HepG2 (cell line): Measurements from ENCODE around the gene STK24. TPM values are rescaled to one million over a fixed set of nuclear protein-coding genes. Genes with fewer than 3 reads are reported as not detected.

ENCODE experiments used
- CREM ChIP-seq, 2 experiments: sonication (generic) in 1 of 2; formaldehyde crosslinking in 1 of 2; IDR thresholded peaks; 2 replicates each; pipeline versions ENCODE4 v1.4.0 to v1.6.1; 2016 to 2020; ENCODE audit warnings: antibody characterized with exemption in 1 of 2, mild to moderate bottlenecking in 1 of 2, missing genetic modification reagents in 1 of 2
- FUBP1 ChIP-seq: sonication (generic); formaldehyde crosslinking; IDR thresholded peaks from 2 replicates; pipeline ENCODE4 v1.5.1; 2020; ENCODE audit warnings: missing genetic modification reagents, mild to moderate bottlenecking, borderline replicate concordance
- HNF4G ChIP-seq, 2 experiments: sonication (generic) in 1 of 2; formaldehyde crosslinking in 1 of 2; IDR thresholded peaks; 2 replicates each; pipeline versions ENCODE4 v1.4.0 to v1.6.1; 2011 to 2020; ENCODE audit warnings: borderline replicate concordance in 2 of 2, low read depth in 2 of 2, mild to moderate bottlenecking in 2 of 2, low read length in 1 of 2, missing genetic modification reagents in 1 of 2, moderate library complexity in 1 of 2
- LBX2 ChIP-seq: sonication (generic); formaldehyde crosslinking; IDR thresholded peaks from 2 replicates; pipeline ENCODE4 v1.5.0; 2020; ENCODE audit warnings: missing genetic modification reagents, mild to moderate bottlenecking, borderline replicate concordance
- MBNL3 ChIP-seq: fragments of 250-450 bp; sonication (Bioruptor Pico); conservative IDR thresholded peaks from 2 replicates; pipeline ENCODE4 v1.8.0; 2022; ENCODE audit warnings: mild to moderate bottlenecking, inconsistent platforms
- POLR2G ChIP-seq: fragments of 200-400 bp; formaldehyde crosslinking; IDR thresholded peaks from 2 replicates; pipeline ENCODE4 v1.6.1; 2018; ENCODE audit warnings: mild to moderate bottlenecking, low read depth, low read length, moderate library complexity
- PPARG ChIP-seq: conservative IDR thresholded peaks from 2 replicates; pipeline ENCODE4 v1.6.1; 2016; ENCODE audit warnings: missing biosample characterization, missing genetic modification reagents
- RFXAP ChIP-seq: sonication (generic); formaldehyde crosslinking; IDR thresholded peaks from 2 replicates; pipeline ENCODE4 v1.4.0; 2020; ENCODE audit warnings: missing genetic modification reagents, borderline replicate concordance
- RNF219 ChIP-seq: sonication (generic); formaldehyde crosslinking; IDR thresholded peaks from 2 replicates; pipeline ENCODE4 v1.5.0; 2020; ENCODE audit warnings: mild to moderate bottlenecking, missing genetic modification reagents
- SIX4 ChIP-seq: sonication (generic); formaldehyde crosslinking; IDR thresholded peaks from 2 replicates; pipeline ENCODE4 v1.4.0; 2020; ENCODE audit warnings: missing genetic modification reagents
- SMYD3 ChIP-seq: sonication (generic); formaldehyde crosslinking; IDR thresholded peaks from 2 replicates; pipeline ENCODE4 v1.8.1; 2023; ENCODE audit warnings: mild to moderate bottlenecking, missing genetic modification reagents
- TERF1 ChIP-seq: sonication (generic); formaldehyde crosslinking; IDR thresholded peaks from 2 replicates; pipeline ENCODE4 v1.8.0; 2022; ENCODE audit warnings: mild to moderate bottlenecking, missing genetic modification reagents, moderate library complexity
- TFAP4 ChIP-seq: sonication (generic); IDR thresholded peaks from 2 replicates; pipeline ENCODE4 v1.6.1; 2016; ENCODE audit warnings: low read depth, borderline replicate concordance
- ZFP36L2 ChIP-seq: sonication (generic); formaldehyde crosslinking; IDR thresholded peaks from 2 replicates; pipeline ENCODE4 v1.4.0; 2020; ENCODE audit warnings: missing genetic modification reagents
- ZMAT5 ChIP-seq: sonication (generic); formaldehyde crosslinking; IDR thresholded peaks from 2 replicates; pipeline ENCODE4 v1.5.0; 2020; ENCODE audit warnings: mild to moderate bottlenecking, low read depth, missing genetic modification reagents, borderline replicate concordance
- ZNF17 ChIP-seq: sonication (generic); formaldehyde crosslinking; IDR thresholded peaks from 2 replicates; pipeline ENCODE4 v1.5.0; 2020; ENCODE audit warnings: mild to moderate bottlenecking, missing genetic modification reagents
- ZNF263 ChIP-seq: sonication (generic); formaldehyde crosslinking; IDR thresholded peaks from 2 replicates; pipeline ENCODE4 v1.4.0; 2020; ENCODE audit warnings: missing genetic modification reagents
- ZNF350 ChIP-seq: sonication (generic); formaldehyde crosslinking; IDR thresholded peaks from 2 replicates; pipeline ENCODE4 v1.4.0; 2020; ENCODE audit warnings: mild to moderate bottlenecking, low read depth, missing genetic modification reagents, borderline replicate concordance
- ZNF572 ChIP-seq: sonication (generic); formaldehyde crosslinking; IDR thresholded peaks from 2 replicates; pipeline ENCODE4 v1.5.1; 2020; ENCODE audit warnings: mild to moderate bottlenecking, missing genetic modification reagents
- ZNF616 ChIP-seq: sonication (generic); formaldehyde crosslinking; IDR thresholded peaks from 2 replicates; pipeline ENCODE4 v1.5.0; 2020; ENCODE audit warnings: low read depth, mild to moderate bottlenecking, missing genetic modification reagents
- ZNF781 ChIP-seq: sonication (generic); formaldehyde crosslinking; IDR thresholded peaks from 2 replicates; pipeline ENCODE4 v1.5.1; 2020; ENCODE audit warnings: borderline replicate concordance, mild to moderate bottlenecking, missing genetic modification reagents; ENCODE audit errors: not compliant biosample characterization
- polyA plus RNA-seq, 8 experiments: library from polyadenylated mRNA; depleted of rRNA in 3 of 8; stranded (reverse) in 7 of 8; unstranded in 1 of 8; fragments of >200 nt; fragmentation: Illumina TruSeq in 4 of 8; extraction: Trizol in 4 of 8; gene quantifications; 2 replicates each; pipeline versions ENCODE4 v1.2.1 to v1.2.3, GENCODE V29; 2011 to 2016; ENCODE audit warnings: low read depth in 4 of 8, missing spikeins in 1 of 8, mixed read lengths in 1 of 8; ENCODE audit not compliant: insufficient read depth in 1 of 8
- total RNA-seq, 5 experiments: library from RNA; depleted of rRNA; stranded (reverse); fragments of >200 nt; fragmentation: Illumina TruSeq; extraction: Trizol; gene quantifications; 2 replicates each; pipeline ENCODE4 v1.2.3, GENCODE V29; 2016; ENCODE audit warnings: low read depth in 1 of 5

STK24 gene
- total and polyA plus RNA-seq, 2 of the 13 experiments (the other 11 are each of a cell fraction or from before 2014, with no cell fraction given), result 51.3 to 73.0 TPM

GRCh38 chr13:98506728-98507230 lies 70.1 kb downstream of the STK24 start (continued):
- TF ChIP-seq TFAP4 (peak; percentile 65; the same call in 1 of the 2 replicates), SMYD3 (CRISPR knock-in tag) (peak; percentile 94), PPARG (CRISPR knock-in tag) (peak; percentile 76), RFXAP (CRISPR knock-in tag) (peak; percentile 93), TERF1 (CRISPR knock-in tag) (0 out of 2 replicates have a peak, but pooled peaks have one; percentile 81), MBNL3 (no peak), ZNF17 (CRISPR knock-in tag) (no peak), POLR2G (no peak), ZNF616 (peak; percentile 98), RNF219 (0 out of 2 replicates have a peak, but pooled peaks have one; percentile 44), SIX4 (CRISPR knock-in tag) (peak; percentile 80; the same call in 1 of the 2 replicates), ZNF781 (peak; percentile 96), CREM (IDR thresholded peaks at IDR 0.05) (no peak), CREM (CRISPR knock-in tag; IDR thresholded peaks at IDR 0.05) (no peak), ZMAT5 (no peak), ZNF263 (CRISPR knock-in tag) (peak; percentile 70), FUBP1 (CRISPR knock-in tag) (no peak), ZFP36L2 (CRISPR knock-in tag) (0 out of 2 replicates have a peak, but pooled peaks have one; percentile 43), ZNF350 (peak; percentile 68; the same call in 1 of the 2 replicates), HNF4G (IDR thresholded peaks at IDR 0.05; ENCODE audit: borderline replicate concordance, low read depth, low read length) (peak; percentile 87), HNF4G (CRISPR knock-in tag; IDR thresholded peaks at IDR 0.05; ENCODE audit: borderline replicate concordance, low read depth) (no peak; the same call in 1 of the 2 replicates), ZNF572 (CRISPR knock-in tag) (0 out of 2 replicates have a peak, but pooled peaks have one; percentile 36), LBX2 (CRISPR knock-in tag) (peak; percentile 95; the same call in 1 of the 2 replicates)
